Dedifferentiated amniotic fluid mesenchymal stem cell (primary cell): Measurements from ENCODE around the gene RAB10.
A peak's percentile ranks its signal among the peaks of the same experiment; 100 is the strongest.
"Not testable (repeated sequence)": the region's sequence is repeated elsewhere in the genome, so short reads cannot be mapped to it uniquely, and the experiment has no call there.

Experiments used
- DNase-seq: peaks from one replicate; pipeline ENCODE4 v3.0.0-alpha.2; 2016; ENCODE audit errors: extremely low spot score

RAB10 gene

DNA sequence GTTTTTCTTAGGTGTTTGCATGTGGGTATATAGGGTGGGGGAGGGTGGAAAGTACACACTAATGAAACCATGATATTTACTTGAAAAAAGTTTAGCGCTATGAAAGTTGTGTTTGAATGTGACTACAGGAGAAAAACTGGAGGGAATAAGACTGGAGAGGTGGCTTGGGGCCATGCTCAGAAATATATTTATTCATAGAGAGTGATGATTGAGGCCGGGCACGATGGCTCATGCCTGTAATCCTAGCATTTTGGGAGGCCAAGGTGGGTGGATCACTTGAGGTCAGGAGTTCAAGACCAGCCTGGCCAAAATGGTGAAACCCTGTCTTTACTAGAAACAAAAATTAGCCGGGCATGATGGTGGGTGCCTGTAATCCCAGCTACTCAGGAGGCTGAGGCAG lies 55.0 kb downstream of the RAB10 start:
- not testable (repeated sequence) for DNase-seq

DNA sequence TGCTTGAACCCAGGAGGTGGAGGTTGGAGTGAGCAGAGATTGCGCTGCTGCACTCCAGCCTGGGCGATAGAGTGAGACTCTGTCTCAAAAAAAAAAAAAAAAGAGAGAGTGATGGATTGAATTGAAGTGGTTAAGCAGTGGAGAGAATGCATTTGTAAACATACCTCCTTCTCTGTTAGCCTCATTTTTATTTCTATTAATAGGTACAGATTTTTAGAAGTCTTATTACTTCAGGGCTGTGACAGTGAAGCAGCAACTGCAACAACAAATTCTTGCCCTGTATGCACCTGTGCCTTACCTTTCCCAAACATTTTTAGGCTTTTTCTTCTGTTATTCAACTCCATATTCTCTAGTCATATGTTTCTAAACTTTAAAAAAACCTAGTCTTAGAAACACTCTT lies 55.5 kb downstream of the RAB10 start:
- DNase-seq: no peak

DNA sequence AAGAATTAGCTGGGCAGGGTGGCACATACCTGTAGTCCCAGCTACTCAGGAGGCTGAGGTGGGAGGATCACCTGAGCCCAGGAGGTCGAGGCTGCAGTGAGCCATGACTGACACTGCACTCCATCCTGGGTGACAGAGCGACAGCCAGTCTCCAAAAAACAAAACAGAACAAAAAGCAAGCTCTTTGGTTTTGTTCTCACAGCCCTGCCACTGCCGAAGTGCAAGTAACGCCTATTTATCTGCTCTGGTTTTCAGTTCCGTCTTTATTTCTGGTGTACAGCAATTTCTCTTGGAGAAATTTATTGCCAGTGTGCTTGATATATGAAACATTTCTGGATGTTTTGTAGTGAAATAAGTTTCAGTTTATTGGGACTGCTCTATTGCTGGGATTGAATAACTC lies 61.9 kb downstream of the RAB10 start:
- DNase-seq: no peak

DNA sequence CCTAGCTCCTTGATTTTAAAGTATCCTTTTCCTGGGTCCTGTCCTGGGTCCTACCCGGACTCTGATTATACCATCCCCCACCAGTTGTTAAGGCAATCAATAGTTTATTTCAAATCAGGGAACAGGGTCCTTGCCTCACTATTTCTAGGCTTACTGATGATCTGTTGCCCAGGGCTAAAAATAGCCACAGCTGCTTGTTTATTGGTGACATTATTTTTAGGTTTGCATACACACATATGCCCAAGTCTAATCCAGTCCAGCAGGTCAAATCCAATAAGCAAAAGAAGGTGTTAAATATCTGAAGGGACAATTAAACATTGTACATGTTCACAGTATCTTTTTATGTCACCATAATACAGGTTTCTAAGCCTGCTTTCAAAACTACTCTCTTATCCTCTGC lies 66.0 kb downstream of the RAB10 start:
- no peak for DNase-seq

DNA sequence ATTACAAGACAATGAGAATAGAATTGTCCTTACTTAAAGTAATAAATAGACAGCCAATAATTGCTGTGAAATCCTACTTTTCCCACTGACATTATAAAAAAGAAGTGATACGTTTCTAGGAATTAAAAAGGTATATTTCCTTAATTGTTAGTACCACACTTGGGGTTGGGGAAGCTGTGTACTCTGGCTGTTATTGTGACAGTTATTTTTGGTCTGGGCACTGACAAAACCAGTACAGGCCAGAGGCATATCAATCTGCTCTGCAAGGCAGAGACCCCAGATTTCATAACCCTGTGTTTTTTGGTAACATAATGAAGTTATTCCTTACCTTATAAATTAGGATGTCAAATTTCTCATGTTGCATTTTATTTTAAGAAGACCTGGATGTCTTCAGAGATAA lies 66.5 kb downstream of the RAB10 start:
- no peak for DNase-seq

DNA sequence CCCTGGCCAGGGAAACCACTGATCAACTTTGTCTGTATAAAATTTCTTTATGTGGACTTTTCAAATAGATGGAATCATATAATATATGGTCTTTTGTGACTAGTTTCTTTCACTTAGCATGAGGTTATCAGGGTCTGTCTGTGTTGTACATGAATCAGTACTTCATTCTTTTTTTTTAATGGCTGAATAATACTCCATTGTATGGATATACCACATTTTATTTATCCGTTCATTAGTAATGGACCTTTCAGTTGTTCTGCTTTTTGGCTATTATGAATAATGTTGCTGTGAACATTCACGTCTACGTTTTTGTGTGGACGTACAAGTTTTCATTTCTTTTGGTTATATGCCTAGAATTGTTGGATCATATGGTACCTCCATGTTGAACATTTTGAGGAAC lies 69.9 kb downstream of the RAB10 start:
- DNase-seq: no peak

DNA sequence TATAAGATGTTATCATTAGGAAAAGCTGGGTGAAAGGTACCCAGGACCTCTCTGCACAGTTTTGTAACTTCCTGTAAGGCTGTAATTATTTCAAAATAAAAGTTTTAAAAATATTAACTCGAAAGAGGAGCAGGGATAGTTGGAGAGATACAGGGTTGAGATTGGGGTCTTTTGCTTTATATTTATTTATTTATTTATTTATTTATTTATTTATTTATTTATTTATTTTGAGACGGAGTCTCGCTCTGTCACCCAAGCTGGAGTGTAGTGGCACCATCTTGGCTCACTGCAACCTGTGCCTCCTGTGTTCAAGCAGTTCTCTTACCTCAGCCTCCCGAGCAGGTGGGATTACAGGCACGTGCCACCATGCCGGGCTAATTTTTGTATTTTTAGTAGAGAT lies 74.8 kb downstream of the RAB10 start:
- DNase-seq: not testable (repeated sequence)

DNA sequence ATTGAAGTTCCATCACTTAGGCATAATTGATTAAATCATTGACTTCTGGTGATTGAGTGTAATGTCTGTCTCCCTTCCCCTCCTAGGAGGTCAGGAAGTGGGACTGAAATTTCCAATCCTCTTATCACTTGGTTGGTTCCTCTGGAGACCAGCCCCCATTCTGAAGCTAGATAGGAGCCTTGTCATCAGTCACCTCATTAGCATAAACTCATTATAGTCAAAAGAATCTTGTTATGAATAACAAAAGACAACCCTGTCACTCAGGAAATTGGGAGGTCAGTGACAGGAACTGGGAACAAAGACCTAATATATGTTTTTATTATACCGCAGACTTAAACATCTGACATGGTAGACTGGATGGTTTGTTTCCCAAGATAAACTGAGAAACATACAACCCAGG lies 78.3 kb downstream of the RAB10 start:
- no peak for DNase-seq

DNA sequence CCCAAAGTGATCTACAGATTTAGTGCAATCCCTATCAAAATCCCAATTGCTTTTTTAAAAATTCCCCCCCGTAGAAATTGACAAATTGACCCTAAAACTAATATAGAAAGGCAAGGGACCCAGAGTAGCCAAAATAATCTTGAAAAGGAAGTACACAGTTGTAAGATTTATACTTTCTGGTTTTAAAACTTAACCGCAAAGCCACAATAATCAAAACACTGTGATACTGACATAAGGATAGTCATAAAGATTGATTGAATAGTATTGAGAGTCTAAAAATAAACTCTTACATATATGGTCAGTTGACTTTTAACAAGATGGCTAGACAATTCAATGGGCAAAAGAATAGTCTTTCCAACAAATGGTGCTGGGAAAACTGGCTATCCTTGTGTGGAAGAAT lies 80.3 kb downstream of the RAB10 start:
- DNase-seq: no peak

DNA sequence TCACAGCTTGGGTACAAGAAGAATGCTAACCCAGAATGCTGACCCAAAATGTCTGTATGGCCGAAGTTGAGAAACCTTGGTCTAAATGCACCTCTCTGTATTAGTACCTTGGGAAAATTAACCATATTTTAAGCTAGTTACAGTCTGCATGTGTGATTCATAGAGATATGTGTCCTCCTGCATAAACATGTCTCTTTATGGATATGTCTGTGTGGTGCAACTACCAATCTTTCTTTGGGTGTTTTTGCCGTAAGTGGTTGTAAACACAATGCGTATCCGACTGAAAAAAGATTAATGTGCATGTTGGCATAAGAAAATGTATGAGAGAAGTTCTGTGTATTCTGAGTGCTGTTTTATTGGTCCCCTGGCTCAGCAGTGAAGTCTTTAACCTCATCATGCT lies 84.8 kb downstream of the RAB10 start:
- no peak for DNase-seq

DNA sequence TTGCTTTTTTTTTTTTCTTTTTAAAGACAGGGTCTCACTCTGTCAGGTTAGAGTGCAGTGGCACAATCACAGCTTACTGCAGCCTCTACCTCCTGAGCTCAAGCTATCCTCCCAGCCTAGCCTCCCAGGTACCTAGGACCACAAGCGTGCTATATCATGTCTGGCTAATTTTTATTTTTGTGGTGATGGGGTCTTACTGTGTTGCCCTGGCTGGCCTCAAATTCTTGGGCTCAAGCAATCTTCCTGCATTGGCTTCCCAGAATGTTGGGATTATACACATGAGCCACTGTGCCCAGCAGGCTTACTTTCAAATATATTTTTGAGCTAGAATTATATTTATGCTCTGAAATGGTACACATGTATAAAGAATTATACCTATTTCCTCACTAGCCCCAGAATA lies 85.6 kb downstream of the RAB10 start:
- DNase-seq: no peak

DNA sequence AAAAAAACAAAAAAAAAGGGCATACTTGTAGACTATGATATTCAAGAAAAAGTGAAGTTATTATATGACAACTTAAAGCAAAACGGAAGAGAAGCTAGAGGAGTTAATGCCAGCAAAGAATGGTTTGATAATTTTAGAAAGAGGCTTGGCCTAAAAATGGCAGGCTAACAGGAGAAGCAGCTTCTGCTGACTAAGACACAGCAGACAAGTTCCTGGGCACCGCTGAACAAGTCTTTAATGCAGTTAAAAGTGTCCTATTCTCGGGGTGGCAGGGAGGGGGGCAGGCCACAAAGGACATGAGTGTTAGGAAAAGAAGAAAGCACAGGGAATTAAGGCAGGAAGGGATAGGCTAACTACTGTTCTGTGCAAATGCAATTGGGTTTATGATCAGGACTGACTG lies 88.7 kb downstream of the RAB10 start:
- DNase-seq: no peak

DNA sequence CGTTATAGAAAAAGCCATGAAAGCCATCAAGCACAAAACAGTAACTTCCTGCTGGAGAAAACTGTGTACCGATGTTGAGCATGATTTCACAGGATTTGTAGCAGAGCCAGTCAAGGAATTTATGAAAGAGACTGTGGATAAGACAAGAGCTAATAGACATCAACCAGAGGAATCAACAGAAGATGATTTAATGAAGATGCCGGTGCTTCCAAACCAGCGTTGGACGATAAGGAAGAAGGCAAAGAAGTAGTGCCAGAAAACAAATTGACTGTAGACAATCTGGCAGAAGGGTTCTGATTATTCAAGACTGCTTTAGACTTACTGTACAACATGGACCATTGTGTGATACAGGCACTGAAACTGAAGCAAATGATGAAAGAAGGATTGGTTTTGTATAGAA lies 89.5 kb downstream of the RAB10 start:
- DNase-seq: no peak

DNA sequence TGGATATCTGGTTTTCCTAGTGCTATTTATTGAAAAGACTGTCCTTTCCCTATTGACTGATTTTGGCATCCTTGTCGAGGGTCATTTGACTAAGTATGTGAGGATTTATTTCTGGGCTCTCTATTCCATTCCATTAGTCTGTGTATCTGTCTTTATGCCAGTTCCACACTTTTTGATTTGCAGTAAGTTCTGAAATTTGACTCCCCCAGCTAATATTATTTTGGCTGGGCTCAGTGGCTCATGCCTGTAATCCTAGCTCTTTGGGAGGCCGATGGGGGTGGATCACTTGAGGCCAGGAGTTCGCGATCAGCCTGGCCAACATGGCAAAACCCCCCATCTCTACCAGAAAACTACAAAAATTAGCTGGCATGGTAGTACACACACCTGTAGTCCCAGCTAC lies 92.2 kb downstream of the RAB10 start:
- DNase-seq: no peak

DNA sequence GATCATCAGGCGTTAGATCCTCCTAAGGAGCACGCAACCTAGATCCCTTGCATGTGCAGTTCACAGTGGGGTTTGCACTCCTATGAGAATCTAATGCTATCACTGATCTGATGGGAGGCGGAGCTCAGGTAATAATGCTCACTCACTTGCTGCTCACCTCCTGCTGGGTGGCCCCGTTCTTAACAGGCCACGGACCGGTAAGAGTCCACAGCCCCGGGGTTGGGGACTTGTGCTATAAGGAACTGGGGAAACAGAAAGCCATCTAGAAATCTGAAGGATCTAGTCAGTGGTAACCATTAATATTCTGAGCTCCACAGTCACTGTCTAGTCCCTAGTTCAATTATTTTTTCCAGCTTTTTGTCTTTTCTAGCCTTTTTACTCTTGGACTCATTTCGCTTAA lies 94.3 kb downstream of the RAB10 start:
- DNase-seq: no peak

DNA sequence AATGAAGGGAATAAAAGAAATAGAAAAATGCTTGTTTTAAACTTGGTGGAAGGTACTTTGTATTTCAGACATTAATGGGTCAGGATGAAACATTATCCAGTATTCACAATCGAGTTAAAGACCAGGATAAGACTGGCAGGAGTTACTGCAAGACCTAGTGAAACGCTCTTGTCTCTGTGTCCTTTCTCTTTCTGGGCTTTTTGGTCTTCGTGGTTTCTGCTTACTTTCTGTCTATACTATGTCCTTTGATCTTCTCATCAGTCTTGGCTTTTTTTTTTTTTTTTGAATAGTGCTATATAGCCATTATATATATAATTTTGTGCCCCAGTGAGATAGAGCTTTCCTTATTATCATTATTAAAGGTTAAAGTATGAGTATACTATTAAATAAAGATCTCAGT lies 96.9 kb downstream of the RAB10 start:
- DNase-seq: no peak

DNA sequence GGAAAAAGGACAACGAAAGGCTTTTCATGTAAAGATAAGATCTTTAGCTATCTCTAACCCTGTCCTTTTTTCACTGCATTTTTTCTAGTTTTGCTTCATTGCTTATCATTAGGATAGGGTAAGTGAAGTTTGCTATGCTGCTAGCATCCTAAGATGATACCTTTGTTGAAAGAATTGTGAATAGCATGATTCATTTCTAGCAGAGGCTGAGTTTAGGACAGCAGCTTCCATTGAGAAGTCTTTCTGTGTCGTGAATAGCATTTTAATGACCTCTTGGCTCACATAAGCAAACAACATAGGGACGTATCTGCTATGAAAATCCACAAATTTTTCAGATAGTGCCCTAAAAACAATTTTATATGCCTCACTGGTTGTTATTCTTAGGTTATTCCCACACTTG lies 102.6 kb downstream of the RAB10 start:
- no peak for DNase-seq

DNA sequence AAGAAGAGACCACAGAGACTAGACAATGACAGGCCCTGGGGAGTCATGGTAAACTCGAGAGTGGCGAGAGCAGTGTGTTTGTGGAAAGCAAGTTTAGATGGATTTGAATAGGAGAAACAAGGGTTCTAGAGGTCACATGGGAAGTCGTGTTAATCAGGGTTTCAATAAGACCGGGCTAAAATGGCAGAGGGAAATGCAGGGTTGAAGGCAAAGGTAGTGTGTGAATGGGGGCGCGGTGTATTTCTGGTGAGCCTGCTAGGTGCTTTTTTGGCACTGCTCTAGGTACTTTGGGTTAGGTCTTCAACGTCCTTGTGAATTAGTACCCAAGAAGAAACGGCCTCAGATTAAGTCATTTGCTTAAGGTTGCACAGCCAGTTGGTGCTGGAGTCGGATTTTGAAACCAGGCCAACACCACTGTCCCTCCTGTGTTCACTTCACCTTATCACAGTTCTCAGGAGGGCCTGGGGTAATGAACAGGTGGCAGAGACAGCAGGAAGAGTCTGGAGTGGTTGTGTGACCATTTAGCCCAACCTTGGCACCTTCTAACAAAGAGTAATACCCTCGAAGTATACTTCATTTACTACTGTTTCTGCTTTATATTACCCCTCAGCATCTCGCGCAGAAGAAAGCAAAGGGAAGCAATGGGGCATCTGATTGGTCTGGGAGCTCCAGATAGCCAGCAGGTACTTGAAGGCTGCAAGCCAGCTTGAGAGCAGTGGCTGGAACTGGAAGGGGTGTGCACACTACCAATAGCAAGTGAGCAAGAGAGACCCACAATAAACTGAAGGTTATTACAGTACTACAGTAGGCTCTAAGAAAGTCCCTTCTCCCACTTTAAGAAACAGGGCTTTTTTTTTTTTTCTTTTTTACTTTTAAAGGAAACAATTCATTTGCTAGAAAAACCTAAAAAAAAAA lies 105.6 kb downstream of the RAB10 start:
- no peak for DNase-seq

DNA sequence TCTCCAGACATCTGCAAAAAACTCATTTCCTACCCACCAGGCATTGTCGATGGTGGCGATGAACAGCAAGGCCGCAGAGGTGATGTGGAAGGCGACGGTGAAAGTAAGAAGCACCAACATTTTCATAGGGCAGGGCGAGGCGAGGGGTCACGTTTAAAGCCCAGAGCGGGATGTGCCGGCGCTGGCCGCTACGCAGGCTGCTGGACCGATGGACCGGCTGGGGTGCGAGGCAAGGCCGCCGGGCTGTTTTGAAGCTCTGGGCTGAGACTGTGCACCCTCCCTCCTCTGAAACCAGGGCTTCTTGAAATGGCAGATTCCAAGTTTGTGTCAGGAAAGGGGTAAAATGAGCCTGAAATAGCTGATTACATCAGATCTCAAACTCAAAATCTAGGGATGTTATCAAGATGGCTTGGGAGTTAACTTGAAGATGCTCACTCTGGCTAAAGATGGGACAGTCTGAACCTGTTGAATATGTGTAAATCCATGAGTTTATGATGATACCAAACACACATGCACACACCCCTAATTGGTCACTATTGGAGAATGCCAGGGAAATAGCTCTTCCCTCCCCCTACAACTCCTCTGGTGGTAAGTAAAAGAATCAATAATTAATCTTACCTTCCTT lies 107.4 kb downstream of the RAB10 start:
- DNase-seq: no peak

DNA sequence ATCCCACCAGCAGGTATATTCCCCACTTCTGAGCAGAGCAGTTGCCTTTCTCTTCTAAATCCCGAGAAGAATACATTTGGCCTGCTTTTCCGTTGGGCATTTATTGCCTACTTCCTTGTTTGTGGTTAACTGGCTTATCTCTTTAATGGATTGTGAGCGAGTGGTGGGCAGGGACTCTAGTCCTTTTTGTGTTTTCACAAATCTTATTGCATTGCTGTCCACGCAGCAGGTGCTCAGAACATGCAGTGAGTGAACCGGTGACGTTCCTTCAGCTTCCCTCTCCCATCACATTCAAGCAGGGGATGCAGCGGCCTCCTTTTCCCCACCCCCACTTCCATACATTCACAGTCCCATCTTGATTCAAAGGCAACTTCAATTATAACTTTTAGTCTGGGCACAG lies 110.1 kb downstream of the RAB10 start:
- DNase-seq: no peak

DNA sequence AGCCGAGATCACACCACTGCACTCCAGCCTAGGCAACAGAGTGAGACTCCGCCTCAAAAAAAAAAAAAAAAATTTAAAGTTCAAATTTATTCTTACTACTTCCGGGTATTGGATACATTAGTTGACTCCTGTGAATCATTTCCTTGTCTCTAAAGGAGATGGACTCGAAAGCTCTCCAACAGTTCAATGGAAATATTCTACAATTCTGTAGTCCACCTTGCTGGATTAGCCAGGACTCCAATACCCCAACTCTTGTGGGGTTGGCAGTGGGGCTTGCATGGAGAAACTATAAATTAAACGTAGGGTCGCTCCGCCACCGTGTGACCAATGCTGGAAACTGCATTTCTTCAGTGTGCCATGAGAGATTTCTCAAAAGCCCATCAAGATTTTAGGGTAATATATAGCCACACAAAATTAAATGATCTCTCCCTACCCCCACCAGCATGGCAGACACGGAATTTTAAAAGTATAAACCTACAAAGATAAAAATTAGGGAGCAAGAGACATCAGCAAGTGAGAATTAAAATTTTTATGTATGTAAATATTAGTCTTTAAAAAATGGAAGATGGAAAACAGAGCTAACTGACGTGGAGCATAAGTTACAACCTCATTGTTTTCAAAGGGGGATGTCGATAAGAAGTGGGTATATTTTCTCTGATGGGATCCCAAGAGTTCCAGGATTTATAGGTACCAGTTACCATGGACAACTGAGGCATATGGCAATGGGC lies 111.2 kb downstream of the RAB10 start:
- DNase-seq: peak; percentile 52

DNA sequence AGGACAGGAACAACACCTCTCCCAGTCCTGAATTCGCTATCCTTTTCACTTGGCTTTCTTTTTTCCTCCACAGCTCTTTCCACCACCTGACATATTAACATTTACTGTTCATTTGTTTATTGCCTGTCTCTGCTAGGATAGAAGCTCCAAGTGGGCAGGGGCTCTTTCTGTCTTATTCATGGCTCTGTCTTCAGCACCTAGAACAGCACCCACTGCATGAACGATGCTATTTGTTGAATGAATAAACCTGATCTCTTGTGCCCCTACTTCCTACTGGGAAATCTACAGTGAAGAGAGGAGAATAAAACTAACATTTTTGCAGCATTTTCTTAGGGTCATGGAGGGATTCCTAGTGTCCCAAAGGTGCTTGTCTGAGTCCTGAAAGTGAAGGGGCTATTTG lies 114.6 kb downstream of the RAB10 start:
- DNase-seq: no peak

DNA sequence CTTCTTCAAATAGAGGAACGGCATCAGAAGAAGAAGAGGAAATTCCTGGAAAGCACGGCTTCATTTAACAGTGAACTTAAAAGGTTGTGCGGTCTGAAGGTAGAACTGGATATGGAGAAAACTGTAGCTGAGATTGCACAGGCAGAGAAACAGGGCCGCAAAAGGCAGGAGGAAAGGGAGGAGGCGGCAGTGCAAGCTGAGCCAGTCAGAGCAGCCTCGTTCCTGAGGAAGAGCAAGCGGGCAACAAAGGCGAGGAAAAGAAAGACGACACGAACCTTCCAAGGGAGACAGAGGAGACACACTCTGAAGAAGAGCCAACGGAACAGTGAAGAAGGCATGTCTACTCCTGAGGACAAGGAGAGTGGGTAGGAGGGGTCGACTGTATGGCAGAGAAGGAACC lies 116.4 kb downstream of the RAB10 start:
- DNase-seq: no peak
